Body of pancreas (tissue), 4 donors: ENCODE results near the gene CDH4.

Source experiments
- POLR2A ChIP-seq, 3 donors: fragments of 450-650 bp; IDR thresholded peaks; one replicate each; pipeline ENCODE4 v1.6.1; 2016; ENCODE audit warnings: antibody characterized with exemption in 3 of 3, mild to moderate bottlenecking in 2 of 3
- TF ChIP-seq, protein P1 (sequence below), 7 experiments: fragments of 450-650 bp in 4 of 7; fragments of 200-600 bp in 3 of 7; sonication (generic) in 3 of 7; IDR thresholded peaks; one replicate each; pipeline ENCODE4 v1.5.1; 2016 to 2019; ENCODE audit warnings: antibody characterized with exemption in 7 of 7

DNA sequence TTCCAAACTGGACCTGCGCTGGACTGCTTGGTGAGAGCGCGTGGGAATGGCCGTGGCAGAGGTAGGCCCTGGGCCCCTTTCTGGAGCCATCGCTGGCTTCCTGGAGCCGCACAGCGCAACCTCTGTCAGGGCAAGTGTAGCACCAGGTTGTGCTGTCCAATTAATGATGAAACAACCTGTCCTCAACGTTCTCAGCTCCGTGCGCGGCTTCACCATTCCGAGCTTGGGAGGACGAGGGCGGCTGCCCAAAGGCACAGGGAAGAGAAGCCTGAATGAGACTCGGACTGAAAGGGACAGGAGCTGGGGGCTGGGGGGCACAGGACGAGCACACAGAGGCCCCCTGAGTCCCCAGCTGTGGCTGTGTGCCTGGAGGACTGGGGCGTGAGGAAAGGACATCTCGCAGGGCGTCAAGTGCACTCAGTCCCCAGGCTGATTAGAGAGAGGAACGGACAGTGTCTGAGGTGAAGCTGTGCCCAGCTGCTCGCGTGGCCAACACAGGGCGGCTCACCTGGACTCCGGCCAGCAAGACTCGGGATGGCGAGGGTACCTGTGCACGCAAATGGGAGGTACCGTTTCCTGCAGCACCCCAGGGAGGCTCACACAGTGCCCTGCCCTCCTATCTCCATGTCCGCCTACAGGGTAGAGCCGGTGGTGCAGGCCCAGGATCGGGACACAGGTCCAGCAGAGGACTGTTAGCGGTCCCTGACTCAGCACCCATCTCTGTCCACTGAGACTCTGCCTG lies 410.3 kb downstream of the CDH4 start:
- TF ChIP-seq, protein P1, sequence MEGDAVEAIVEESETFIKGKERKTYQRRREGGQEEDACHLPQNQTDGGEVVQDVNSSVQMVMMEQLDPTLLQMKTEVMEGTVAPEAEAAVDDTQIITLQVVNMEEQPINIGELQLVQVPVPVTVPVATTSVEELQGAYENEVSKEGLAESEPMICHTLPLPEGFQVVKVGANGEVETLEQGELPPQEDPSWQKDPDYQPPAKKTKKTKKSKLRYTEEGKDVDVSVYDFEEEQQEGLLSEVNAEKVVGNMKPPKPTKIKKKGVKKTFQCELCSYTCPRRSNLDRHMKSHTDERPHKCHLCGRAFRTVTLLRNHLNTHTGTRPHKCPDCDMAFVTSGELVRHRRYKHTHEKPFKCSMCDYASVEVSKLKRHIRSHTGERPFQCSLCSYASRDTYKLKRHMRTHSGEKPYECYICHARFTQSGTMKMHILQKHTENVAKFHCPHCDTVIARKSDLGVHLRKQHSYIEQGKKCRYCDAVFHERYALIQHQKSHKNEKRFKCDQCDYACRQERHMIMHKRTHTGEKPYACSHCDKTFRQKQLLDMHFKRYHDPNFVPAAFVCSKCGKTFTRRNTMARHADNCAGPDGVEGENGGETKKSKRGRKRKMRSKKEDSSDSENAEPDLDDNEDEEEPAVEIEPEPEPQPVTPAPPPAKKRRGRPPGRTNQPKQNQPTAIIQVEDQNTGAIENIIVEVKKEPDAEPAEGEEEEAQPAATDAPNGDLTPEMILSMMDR (IDR thresholded peaks at IDR 0.05): no peak
- no peak for TF ChIP-seq POLR2A (IDR thresholded peaks at IDR 0.05)
